Urothelium cell line (cell line): ENCODE results near the gene DGKG.

Experiments
- DNase-seq: peaks from one replicate; pipeline ENCODE4 v3.0.0; 2011; ENCODE audit warnings: low spot score, mixed read lengths
- FAIRE-seq: peaks from 2 replicates; lab custom pipeline; 2011; peaks lifted over from hg19 to GRCh38; lab: Jason Lieb, UNC

The DGKG gene

GRCh38 chr3:186247821-186248814 is 113.9 kb downstream of the DGKG start:
- DNase-seq, result no peak
- no peak for FAIRE-seq

DNA sequence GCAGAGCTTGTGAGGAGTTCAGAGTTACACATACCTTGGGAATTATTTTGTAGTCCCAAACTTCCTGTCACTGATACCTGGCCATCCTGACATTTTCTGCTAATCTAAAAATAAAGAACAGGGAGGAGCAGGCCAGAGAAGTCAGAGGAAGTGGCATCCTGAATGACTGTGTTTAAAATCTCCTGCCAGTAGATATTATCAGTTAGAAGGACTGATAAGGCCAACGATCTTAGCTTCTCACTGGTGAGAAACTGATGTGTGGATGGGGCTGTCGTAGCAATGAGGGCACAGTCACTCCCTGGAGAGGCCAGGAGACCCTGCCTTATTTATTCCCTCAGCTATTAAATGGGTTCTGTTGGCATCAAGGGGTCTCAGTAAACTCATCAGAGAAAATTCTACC is 115.1 kb downstream of the DGKG start:
- no peak for FAIRE-seq

DNA sequence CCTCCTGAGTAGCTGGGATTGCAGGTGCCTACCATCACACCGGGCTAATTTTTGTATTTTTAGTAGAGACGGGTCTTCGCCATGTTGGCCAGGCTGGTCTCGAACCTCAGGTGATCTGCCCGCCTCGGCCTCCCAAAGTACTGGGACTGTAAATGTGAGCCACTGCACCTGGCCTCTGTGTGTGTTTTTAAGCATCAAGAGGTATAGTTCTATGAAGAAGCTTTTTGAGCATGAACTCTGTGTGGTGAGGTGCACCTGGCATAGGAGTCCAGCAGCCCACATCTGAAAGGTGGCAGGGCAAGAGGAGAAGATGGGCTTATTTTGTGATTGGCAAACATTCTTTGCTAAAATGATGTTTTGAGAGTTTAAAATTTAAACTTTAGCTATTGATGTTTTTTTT is 118.0 kb downstream of the DGKG start:
- no peak for DNase-seq
- no peak for FAIRE-seq

More for the DNA sequence above, 115.1 kb downstream of the DGKG start:
- no peak for DNase-seq

- peak; percentile 80 for FAIRE-seq
- DNase-seq, result peak; percentile 92
Observed at GRCh38 chr3:186241910-186242821, 119.9 kb downstream of the DGKG start.

GRCh38 chr3:186239321-186239720 is 122.7 kb downstream of the DGKG start:
- FAIRE-seq (no peak), DNase-seq (no peak)

- FAIRE-seq (no peak), DNase-seq (no peak)
Observed at GRCh38 chr3:186237915-186238314, 124.1 kb downstream of the DGKG start.

GRCh38 chr3:186236357-186237020 is 125.5 kb downstream of the DGKG start:
- DNase-seq (no peak), FAIRE-seq (no peak)

GRCh38 chr3:186235554-186235953 is 126.5 kb downstream of the DGKG start:
- DNase-seq (no peak), FAIRE-seq (no peak)

DNA sequence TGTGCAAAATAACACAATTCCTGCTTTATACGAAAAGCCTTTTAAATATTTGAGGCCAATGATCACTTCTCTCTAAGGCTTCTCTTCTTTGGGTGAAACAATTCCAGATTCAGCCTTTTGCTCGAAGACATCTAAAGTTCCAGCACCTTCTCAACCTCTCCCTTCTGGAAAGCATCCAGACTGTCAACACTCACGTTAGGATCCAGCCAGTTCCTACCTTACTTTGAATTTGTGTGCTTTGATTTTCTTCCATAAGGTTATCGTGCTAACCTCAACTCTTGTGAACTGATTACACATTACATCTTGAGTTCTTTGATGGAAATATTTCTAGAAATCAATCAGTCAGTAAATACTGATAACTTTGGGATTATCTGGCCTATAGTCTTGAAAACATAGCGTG is 127.9 kb downstream of the DGKG start:
- FAIRE-seq (no peak), DNase-seq (no peak)

- no peak for FAIRE-seq
- DNase-seq, result no peak
Observed at GRCh38 chr3:186226482-186226881, 135.6 kb downstream of the DGKG start.

DNA sequence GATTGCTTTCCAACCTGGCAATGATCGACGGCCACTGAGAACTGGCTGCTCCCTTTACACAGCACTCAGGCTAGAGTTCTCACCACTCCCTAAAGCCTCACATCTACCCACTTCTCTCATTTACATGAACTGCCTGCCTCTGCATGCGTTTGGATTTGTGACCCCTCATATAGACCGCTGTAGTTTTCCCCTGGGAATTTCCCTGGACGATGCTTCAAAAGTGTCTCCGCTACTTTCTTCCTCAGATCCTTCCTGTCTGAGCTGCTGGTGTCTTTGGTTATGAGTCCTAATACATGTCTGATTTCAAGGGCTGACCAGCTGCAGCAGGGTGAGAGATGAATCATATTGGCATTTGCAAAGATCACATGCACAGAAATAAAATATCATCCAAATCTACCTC is 136.4 kb downstream of the DGKG start:
- no peak for FAIRE-seq
- DNase-seq, result no peak

DNA sequence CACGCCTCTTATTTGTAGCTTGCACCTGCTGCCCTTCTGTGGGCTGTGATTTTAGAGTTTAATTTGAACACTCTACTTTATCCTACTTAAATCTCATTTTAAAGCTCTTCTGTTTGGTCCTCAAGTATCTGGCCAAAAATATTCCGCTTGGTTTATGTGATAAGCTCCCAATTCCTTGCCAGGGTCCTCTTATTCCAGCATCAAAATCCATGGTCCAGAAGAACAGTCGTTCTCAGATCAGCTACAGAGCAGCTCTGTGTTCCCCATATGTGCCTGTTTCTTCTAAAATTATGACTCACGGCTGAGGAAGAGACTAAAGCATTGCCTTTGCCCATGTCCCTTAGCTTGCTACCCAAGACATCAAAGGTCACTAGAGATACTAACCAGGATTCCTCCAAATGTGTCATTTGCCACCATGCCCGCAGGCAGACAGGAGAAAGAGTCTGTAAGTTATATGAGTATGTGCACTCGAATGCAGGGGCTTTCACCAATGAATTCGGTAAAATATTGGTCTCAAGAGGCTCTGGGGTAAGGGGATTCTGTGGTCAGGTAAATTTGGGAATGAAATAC is 137.9 kb downstream of the DGKG start:
- FAIRE-seq, result no peak
- DNase-seq, result no peak

GRCh38 chr3:186223476-186223875 is 138.6 kb downstream of the DGKG start:
- no peak for DNase-seq

GRCh38 chr3:186221760-186222378 is 140.2 kb downstream of the DGKG start:
- FAIRE-seq, result no peak

More at GRCh38 chr3:186223476-186223875, 138.6 kb downstream of the DGKG start:
- no peak for FAIRE-seq

DNA sequence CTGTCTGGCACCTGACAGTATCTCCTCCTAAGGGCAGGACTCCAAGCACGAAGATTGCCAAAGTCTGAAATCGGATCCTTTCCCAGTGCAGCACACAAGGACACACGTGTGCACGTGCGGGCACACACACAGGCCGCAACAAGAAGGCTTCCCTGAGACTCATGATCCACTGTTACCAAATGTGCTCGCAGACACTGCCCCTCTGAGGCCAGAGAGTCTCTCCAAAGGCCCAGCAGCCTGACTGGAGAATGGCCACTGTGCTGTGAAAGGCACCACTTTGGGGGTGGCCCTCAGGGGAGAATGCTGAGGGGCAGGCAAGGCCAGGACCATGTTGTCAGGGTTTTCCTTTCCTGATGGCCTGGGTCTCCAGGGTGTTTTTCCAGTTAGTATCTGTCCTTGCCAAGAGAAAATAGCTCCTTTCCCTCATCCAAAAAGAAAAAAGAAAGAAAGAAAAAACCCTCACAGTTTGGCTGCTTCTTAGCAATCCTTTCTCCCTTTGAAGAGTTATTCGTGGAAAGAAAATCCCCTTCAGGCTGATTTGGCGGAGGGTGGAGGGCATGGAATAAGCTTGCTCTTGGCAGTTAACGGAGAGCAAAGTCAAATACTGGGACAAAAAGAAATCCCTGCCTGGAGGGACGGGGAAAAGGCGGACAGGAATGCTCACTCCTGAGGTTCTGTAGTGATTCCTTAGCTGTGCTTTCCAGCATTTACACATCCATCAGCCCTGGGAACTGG is 141.0 kb downstream of the DGKG start:
- FAIRE-seq, result no peak
- no peak for DNase-seq

More at GRCh38 chr3:186221760-186222378, 140.2 kb downstream of the DGKG start:
- no peak for DNase-seq

GRCh38 chr3:186220365-186220764 is 141.7 kb downstream of the DGKG start:
- DNase-seq, result no peak

GRCh38 chr3:186219211-186219638 is 142.8 kb downstream of the DGKG start:
- no peak for FAIRE-seq

More at GRCh38 chr3:186220365-186220764, 141.7 kb downstream of the DGKG start:
- no peak for FAIRE-seq

GRCh38 chr3:186218421-186218820 is 143.6 kb downstream of the DGKG start:
- DNase-seq (no peak), FAIRE-seq (no peak)

More at GRCh38 chr3:186219211-186219638, 142.8 kb downstream of the DGKG start:
- no peak for DNase-seq

DNA sequence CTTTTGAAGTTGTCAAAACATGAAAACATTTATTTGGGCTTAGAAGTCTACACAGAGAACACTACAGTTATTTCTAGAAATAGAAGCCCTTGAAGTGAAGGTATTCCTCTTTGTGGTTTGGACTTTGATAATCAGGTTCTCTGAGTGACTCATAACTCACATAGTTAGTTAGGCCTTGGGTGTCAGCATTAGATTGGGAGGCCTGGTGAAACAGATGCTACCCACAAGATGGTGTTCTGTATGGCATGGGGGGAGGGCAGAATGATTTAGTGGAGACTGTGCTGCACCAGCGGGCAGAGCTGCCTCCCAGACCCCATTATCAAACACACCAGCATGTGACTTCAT is 144.2 kb downstream of the DGKG start:
- FAIRE-seq, result no peak
- peak; percentile 47 for DNase-seq
